ENCODE data around the gene CADM2.

The CADM2 gene

DNA sequence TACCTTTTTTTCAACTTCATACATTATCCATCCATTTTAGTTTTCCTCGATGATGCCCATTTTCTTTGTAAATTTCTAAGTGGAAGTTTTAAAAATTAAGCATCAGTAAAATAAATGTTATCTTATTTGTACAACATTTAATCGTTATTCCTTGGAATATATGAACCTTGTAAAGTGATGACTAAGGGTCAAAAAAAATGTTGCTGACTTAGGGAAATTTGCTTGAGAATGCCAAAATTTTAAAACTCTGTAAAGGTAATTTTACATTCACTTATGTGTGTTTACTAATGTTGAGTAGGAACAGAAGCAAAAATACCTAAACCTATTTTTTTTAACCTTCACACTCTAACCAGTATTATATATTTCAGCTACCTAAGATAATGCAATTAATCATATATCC, 1115.0 kb downstream of the CADM2 start:
- no peak overlapping the region for H3K4me3 ChIP-seq (replicated peaks; ENCODE audit: low read depth, low read length)
- DNase-seq (ENCODE audit: low read depth), result no peak
- TF ChIP-seq, protein P1, sequence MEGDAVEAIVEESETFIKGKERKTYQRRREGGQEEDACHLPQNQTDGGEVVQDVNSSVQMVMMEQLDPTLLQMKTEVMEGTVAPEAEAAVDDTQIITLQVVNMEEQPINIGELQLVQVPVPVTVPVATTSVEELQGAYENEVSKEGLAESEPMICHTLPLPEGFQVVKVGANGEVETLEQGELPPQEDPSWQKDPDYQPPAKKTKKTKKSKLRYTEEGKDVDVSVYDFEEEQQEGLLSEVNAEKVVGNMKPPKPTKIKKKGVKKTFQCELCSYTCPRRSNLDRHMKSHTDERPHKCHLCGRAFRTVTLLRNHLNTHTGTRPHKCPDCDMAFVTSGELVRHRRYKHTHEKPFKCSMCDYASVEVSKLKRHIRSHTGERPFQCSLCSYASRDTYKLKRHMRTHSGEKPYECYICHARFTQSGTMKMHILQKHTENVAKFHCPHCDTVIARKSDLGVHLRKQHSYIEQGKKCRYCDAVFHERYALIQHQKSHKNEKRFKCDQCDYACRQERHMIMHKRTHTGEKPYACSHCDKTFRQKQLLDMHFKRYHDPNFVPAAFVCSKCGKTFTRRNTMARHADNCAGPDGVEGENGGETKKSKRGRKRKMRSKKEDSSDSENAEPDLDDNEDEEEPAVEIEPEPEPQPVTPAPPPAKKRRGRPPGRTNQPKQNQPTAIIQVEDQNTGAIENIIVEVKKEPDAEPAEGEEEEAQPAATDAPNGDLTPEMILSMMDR (IDR thresholded peaks at IDR 0.05; ENCODE audit: low read length, missing control alignments), result no peak

DNA sequence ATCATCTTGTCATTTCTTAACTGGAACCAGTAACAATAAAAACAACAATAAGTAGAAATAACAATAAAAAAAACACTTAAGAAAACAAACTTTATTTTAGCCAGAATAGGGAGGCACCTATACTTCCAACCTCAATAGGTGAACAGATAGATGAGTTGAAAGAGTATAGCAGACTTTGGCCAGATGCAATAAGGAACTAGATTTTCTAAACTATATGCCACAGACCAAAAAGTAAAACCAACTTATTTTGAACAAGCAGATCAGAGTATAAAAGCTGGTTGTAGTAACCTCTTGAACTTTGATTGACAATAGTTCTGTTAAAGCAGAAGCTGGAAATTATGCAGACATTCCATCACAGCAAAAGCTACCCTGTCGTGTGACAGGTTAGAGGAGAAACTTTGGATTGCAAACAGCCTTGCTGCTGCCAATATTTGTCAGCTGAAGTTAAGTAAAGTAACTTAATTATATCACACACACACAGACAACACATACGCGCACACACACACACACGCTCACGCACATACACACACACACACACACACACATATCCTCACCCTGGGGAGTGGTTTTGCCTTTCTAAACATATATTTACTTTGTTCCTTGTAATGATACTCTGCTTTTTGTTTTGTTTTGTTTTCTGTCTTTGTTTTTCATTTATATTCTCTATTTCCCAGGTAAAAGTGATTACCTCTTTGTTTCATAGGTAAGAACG, 1128.5 kb downstream of the CADM2 start:
- DNase-seq (ENCODE audit: low read depth), result no peak
- H3K4me3 ChIP-seq (replicated peaks; ENCODE audit: low read depth, low read length), result no peak overlapping the region
- TF ChIP-seq, protein P1 (IDR thresholded peaks at IDR 0.05; ENCODE audit: low read length, missing control alignments), result no peak

DNA sequence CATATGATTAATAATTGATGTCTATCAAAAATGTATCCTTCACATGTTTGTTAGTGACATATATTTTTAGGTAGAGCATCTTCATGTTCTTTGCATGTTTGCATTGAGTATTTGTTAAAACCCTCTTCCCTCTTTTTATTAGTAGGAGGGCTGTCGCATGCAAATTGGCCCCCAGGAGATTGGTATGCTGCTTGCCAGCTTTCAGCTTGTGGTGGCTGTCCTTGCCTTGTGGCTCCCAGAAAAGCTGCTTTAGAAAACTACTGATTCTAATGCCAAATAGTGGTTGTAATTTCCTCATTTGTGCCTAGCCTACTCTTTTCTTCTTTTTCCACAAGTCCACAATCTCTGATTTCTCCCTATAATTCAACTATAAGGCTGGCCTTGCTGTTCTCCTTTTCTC, 1145.4 kb downstream of the CADM2 start:
- no peak for DNase-seq (ENCODE audit: low read depth)
- H3K4me3 ChIP-seq (replicated peaks; ENCODE audit: low read depth, low read length), result no peak overlapping the region
- TF ChIP-seq, protein P1 (IDR thresholded peaks at IDR 0.05; ENCODE audit: low read length, missing control alignments), result no peak

DNA sequence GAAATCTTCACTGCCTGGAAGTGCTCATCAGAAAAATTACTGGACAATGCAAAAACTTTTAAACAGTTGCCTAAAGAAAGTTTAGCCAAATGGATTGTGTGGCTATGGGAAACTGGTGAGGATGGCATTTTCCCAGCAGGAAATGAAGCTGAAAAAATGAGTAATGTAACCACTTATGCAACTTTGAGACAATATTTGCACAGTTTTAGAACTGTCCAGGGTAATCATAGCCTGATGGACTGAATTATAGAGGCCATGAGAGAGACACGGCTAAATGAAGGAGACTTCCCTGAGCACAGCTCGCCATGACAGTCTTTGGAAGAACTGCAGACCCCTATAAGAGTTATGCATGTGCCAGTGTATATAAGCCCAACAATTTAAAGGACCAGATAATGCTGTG, 1150.6 kb downstream of the CADM2 start:
- no peak for DNase-seq (ENCODE audit: low read depth)
- TF ChIP-seq, protein P1 (IDR thresholded peaks at IDR 0.05; ENCODE audit: low read length, missing control alignments), result no peak
- no peak overlapping the region for H3K4me3 ChIP-seq (replicated peaks; ENCODE audit: low read depth, low read length)

Data from fibroblast of pulmonary artery (primary cell).